ENCODE data around the gene OR1E1.

- TF ChIP-seq CTCF (IDR thresholded peaks at IDR 0.05; ENCODE audit: low read depth, low read length, missing input control): no peak
- no peak for TF ChIP-seq TAF1 (conservative IDR thresholded peaks at IDR 0.05)
- no peak for TF ChIP-seq REST (IDR thresholded peaks at IDR 0.05)
- TF ChIP-seq JUND (IDR thresholded peaks at IDR 0.05): no peak
- TF ChIP-seq GABPA (IDR thresholded peaks at IDR 0.05 in 1 of 2, conservative IDR thresholded peaks at IDR 0.05 in 1 of 2): no peak
- TF ChIP-seq EGR1 (IDR thresholded peaks at IDR 0.05; ENCODE audit: low read depth in 2 of 2): no peak
- no peak for TF ChIP-seq MAX (IDR thresholded peaks at IDR 0.05)
- no peak for TF ChIP-seq RAD21 (IDR thresholded peaks at IDR 0.05)
- no peak for TF ChIP-seq FOXA1 (IDR thresholded peaks at IDR 0.05)
These were observed 17.4 kb upstream of the OR1E1 start for GRCh38 chr17:3415610-3416009.
